ENCODE results near the gene TNIK. TPM values are rescaled to one million over a fixed set of nuclear protein-coding genes. Genes with fewer than 3 reads are reported as not detected.

TNIK gene
- total and polyA plus RNA-seq, 2 experiments from 2014 or later = 7.4 to 13.8 TPM

DNA sequence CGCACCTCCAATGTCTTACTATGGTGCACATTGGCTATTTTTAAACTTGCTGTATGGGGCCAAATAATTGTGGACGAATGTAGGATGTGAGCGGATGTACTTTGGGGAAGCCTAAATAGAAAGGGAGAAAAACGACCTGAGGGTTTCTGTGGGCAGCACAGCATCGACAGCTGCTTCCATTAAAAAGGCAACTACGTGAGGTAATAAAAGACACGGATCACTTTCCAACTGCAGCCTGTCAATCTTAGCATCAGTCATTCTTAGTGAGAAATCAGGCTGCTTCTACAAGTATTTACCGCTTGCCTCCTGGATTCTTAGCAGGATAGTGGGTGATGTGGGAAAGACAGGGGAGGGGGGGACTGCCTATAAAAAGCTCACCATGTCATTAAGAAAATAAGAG lies 247.0 kb downstream of the TNIK start:
- H3K79me2 ChIP-seq = no peaks in the 10 kb centered on the region
- no peak for TF ChIP-seq EZH2phosphoT487 (IDR thresholded peaks at IDR 0.05; ENCODE audit: low read depth, severe bottlenecking, unreplicated experiment)
- TF ChIP-seq EZH2 (IDR thresholded peaks at IDR 0.05; ENCODE audit: borderline replicate concordance) = no peak
- 77% methylated on average over 8 of the region's 8 CpGs for WGBS (ENCODE audit: low lambda C conversion rate, missing lambda C conversion rate)

DNA sequence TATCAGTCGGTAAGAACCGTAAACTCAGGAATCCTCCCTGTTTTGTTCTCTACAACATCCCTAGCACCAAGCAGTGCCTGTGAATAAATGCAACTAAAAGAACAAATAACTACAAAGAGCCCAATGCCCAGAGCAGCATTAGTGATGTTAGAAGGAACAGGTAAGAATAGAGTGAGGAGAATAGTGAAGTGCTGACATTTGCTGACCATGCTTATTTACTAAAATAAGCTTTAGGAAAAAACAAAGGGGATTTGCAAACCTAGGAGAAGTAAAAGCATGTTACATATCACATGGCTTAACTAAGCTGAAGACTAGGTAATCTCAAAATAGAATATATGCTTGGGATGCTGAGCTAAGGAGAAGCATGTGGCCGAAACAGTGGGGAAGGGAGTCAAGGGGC lies 247.6 kb downstream of the TNIK start:
- Histone ChIP-seq H3K27me3 (no peaks in the 10 kb centered on the region), H3K27ac (no peak overlapping the region), H3K4me3 (no peak overlapping the region), H3K9me3 (ENCODE audit: low read depth) (no peaks in the 10 kb centered on the region), H3K4me1 (ENCODE audit: insufficient read depth) (no peaks in the 10 kb centered on the region), H3K9me2 (replicated peaks; ENCODE audit: insufficient read depth) (no peaks in the 10 kb centered on the region), H4K20me1 (ENCODE audit: insufficient read depth, poor library complexity, severe bottlenecking) (no peaks in the 10 kb centered on the region), H3K36me3 (replicated peaks; ENCODE audit: insufficient read depth, low read depth) (no peaks in the 10 kb centered on the region), H3K4me2 (no peak overlapping the region), H3K79me2 (no peaks in the 10 kb centered on the region), H2AFZ (no peak overlapping the region)
- TF ChIP-seq EZH2phosphoT487 (IDR thresholded peaks at IDR 0.05; ENCODE audit: low read depth, severe bottlenecking, unreplicated experiment) = no peak
- no peak for TF ChIP-seq EZH2 (IDR thresholded peaks at IDR 0.05; ENCODE audit: borderline replicate concordance)
- 87% methylated on average over 3 of the region's 3 CpGs for WGBS (ENCODE audit: low lambda C conversion rate, missing lambda C conversion rate)
- DNase-seq (ENCODE audit: low spot score) = no peak

More for the DNA sequence above, 247.0 kb downstream of the TNIK start:
- Histone ChIP-seq H3K4me1 (ENCODE audit: insufficient read depth) (no peaks in the 10 kb centered on the region), H3K27me3 (no peaks in the 10 kb centered on the region), H3K27ac (no peak overlapping the region), H3K4me2 (no peak overlapping the region), H3K9me3 (ENCODE audit: low read depth) (no peaks in the 10 kb centered on the region), H4K20me1 (ENCODE audit: insufficient read depth, poor library complexity, severe bottlenecking) (no peaks in the 10 kb centered on the region), H2AFZ (no peak overlapping the region), H3K36me3 (replicated peaks; ENCODE audit: insufficient read depth, low read depth) (no peaks in the 10 kb centered on the region), H3K9me2 (replicated peaks; ENCODE audit: insufficient read depth) (no peaks in the 10 kb centered on the region), H3K4me3 (no peak overlapping the region)
- DNase-seq (ENCODE audit: low spot score) = no peak

DNA sequence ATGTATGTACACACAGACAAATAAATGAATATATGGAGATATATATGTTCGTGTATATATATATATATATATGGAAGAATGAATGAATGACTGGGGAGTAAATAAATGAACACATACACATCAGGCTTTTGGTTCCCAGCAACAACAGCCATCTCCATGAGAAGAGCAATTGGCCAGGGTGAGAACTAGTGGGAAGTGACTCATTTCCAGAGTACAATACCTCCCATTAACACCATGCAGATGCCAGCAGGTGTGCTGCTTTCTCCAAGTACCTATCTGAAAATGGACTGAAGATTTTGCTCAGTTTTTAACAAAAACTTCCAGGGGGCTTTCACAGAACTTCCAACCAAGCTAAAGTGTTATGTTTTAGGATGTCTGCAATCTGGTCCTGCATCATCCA lies 253.9 kb downstream of the TNIK start:
- Histone ChIP-seq H2AFZ (no peak overlapping the region), H3K36me3 (replicated peaks; ENCODE audit: insufficient read depth, low read depth) (no peaks in the 10 kb centered on the region), H3K9me2 (replicated peaks; ENCODE audit: insufficient read depth) (no peaks in the 10 kb centered on the region), H3K79me2 (no peaks in the 10 kb centered on the region), H3K9me3 (ENCODE audit: low read depth) (no peaks in the 10 kb centered on the region), H3K27ac (no peak overlapping the region), H3K4me2 (no peak overlapping the region), H3K4me1 (ENCODE audit: insufficient read depth) (no peaks in the 10 kb centered on the region), H3K27me3 (no peaks in the 10 kb centered on the region), H3K4me3 (no peak overlapping the region), H4K20me1 (ENCODE audit: insufficient read depth, poor library complexity, severe bottlenecking) (no peaks in the 10 kb centered on the region)
- WGBS (ENCODE audit: low lambda C conversion rate, missing lambda C conversion rate) = 67% methylated on average over 1 of the region's 1 CpG
- DNase-seq (ENCODE audit: low spot score) = no peak
- TF ChIP-seq EZH2phosphoT487 (IDR thresholded peaks at IDR 0.05; ENCODE audit: low read depth, severe bottlenecking, unreplicated experiment) (no peak), EZH2 (IDR thresholded peaks at IDR 0.05; ENCODE audit: borderline replicate concordance) (no peak)
- TF ChIP-seq, protein P1, sequence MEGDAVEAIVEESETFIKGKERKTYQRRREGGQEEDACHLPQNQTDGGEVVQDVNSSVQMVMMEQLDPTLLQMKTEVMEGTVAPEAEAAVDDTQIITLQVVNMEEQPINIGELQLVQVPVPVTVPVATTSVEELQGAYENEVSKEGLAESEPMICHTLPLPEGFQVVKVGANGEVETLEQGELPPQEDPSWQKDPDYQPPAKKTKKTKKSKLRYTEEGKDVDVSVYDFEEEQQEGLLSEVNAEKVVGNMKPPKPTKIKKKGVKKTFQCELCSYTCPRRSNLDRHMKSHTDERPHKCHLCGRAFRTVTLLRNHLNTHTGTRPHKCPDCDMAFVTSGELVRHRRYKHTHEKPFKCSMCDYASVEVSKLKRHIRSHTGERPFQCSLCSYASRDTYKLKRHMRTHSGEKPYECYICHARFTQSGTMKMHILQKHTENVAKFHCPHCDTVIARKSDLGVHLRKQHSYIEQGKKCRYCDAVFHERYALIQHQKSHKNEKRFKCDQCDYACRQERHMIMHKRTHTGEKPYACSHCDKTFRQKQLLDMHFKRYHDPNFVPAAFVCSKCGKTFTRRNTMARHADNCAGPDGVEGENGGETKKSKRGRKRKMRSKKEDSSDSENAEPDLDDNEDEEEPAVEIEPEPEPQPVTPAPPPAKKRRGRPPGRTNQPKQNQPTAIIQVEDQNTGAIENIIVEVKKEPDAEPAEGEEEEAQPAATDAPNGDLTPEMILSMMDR (IDR thresholded peaks at IDR 0.05; ENCODE audit: poor library complexity) = no peak

DNA sequence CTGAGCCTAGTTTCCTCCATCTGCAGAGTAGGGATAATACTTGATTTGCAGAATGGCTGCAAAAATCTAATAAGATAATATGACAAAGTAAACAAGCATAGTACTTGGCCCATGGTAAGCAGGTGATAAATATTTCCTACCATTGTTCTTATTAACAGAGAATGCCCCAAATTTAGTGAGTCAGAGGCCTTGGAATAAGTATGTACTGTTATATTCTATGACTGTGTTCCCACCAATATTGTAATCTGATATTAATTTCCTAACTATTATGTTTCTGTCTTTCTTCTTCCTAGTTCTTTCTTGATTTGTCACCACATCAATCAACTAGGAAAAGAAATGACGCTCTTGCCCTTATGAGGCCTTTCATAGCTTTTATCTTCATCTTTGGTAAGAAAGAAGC lies 255.3 kb downstream of the TNIK start:
- no peaks in the 10 kb centered on the region for H3K27me3 ChIP-seq
- TF ChIP-seq EZH2phosphoT487 (IDR thresholded peaks at IDR 0.05; ENCODE audit: low read depth, severe bottlenecking, unreplicated experiment) = no peak
- TF ChIP-seq EZH2 (IDR thresholded peaks at IDR 0.05; ENCODE audit: borderline replicate concordance) = no peak
- TF ChIP-seq, protein P1 (IDR thresholded peaks at IDR 0.05; ENCODE audit: poor library complexity) = no peak
- H3K4me2 ChIP-seq = no peak overlapping the region
- no peaks in the 10 kb centered on the region for H3K4me1 ChIP-seq (ENCODE audit: insufficient read depth)
- no peak overlapping the region for H2AFZ ChIP-seq
- H4K20me1 ChIP-seq (ENCODE audit: insufficient read depth, poor library complexity, severe bottlenecking) = no peaks in the 10 kb centered on the region
- H3K79me2 ChIP-seq = no peaks in the 10 kb centered on the region
- H3K9me2 ChIP-seq (replicated peaks; ENCODE audit: insufficient read depth) = no peaks in the 10 kb centered on the region
- no peaks in the 10 kb centered on the region for H3K36me3 ChIP-seq (replicated peaks; ENCODE audit: insufficient read depth, low read depth)
- DNase-seq (ENCODE audit: low spot score) = no peak
- 94% methylated on average over 1 of the region's 1 CpG for WGBS (ENCODE audit: low lambda C conversion rate, missing lambda C conversion rate)
- no peak overlapping the region for H3K4me3 ChIP-seq
- H3K9me3 ChIP-seq (ENCODE audit: low read depth) = no peaks in the 10 kb centered on the region
- H3K27ac ChIP-seq = no peak overlapping the region

Data from hepatocyte (in vitro differentiated cells).